ENCODE results near the gene COL13A1.

- TF ChIP-seq CTCF (IDR thresholded peaks at IDR 0.05), result no peak
- TF ChIP-seq POLR2A (IDR thresholded peaks at IDR 0.05), result no peak
These were observed 33.9 kb upstream of the COL13A1 start for GRCh38 chr10:69767793-69768192.

All from esophagus squamous epithelium (tissue), 4 donors.